Liver (tissue), 9 donors: Measurements from ENCODE around the gene CEACAM7. TPM values are rescaled to one million over a fixed set of nuclear protein-coding genes. Genes with fewer than 3 reads are reported as not detected.

Source experiments
- DNase-seq: peaks from one replicate; pipeline ENCODE4 v3.0.0-alpha.2; 2017; ENCODE audit warnings: low spot score
- H3K27ac ChIP-seq, 2 donors: one replicate each; pipeline ENCODE4 v1.7.0; 2013; ENCODE audit warnings: inconsistent platforms in 2 of 2, low read length in 2 of 2, control low read depth in 1 of 2, low read depth in 1 of 2, mild to moderate bottlenecking in 1 of 2
- H3K27me3 ChIP-seq, 4 donors: one replicate each; pipeline versions ENCODE4 v1.6.1 to v1.7.0; 2013; ENCODE audit warnings: low read length in 3 of 4, inconsistent platforms in 1 of 4, mild to moderate bottlenecking in 1 of 4, moderate library complexity in 1 of 4; ENCODE audit not compliant: control insufficient read depth in 4 of 4, insufficient read depth in 4 of 4
- H3K36me3 ChIP-seq, 4 donors: one replicate each; pipeline versions ENCODE4 v1.6.1 to v1.7.0; 2013; ENCODE audit warnings: low read length in 3 of 4, mild to moderate bottlenecking in 3 of 4, low read depth in 1 of 4, moderate library complexity in 1 of 4; ENCODE audit not compliant: control insufficient read depth in 4 of 4, insufficient read depth in 3 of 4
- H3K4me1 ChIP-seq, 4 donors: one replicate each; pipeline versions ENCODE4 v1.6.1 to v1.7.0; 2013; ENCODE audit warnings: low read length in 3 of 4, mild to moderate bottlenecking in 3 of 4, moderate library complexity in 1 of 4; ENCODE audit not compliant: control insufficient read depth in 4 of 4, insufficient read depth in 4 of 4
- H3K4me3 ChIP-seq, 3 donors: one replicate each; pipeline versions ENCODE4 v1.6.1 to v1.7.0; 2013; ENCODE audit warnings: low read length in 3 of 3, control low read depth in 1 of 3, low read depth in 1 of 3, mild to moderate bottlenecking in 1 of 3
- H3K9ac ChIP-seq, 2 donors: one replicate each; pipeline ENCODE4 v1.7.0; 2013; ENCODE audit warnings: low read length in 2 of 2, mild to moderate bottlenecking in 2 of 2, moderate library complexity in 2 of 2, control low read depth in 1 of 2, low read depth in 1 of 2
- H3K9me3 ChIP-seq, 4 donors: one replicate each; pipeline versions ENCODE4 v1.6.1 to v1.7.0; 2013; ENCODE audit warnings: low read length in 3 of 4; ENCODE audit not compliant: control insufficient read depth in 4 of 4
- EGR1 ChIP-seq, 2 donors: IDR thresholded peaks; 2 replicates each; pipeline ENCODE4 v1.6.1; 2016 to 2018; ENCODE audit warnings: antibody characterized with exemption in 2 of 2, low read depth in 2 of 2
- FOXA1 ChIP-seq: IDR thresholded peaks from 2 replicates; pipeline ENCODE4 v1.6.1; 2016; ENCODE audit warnings: antibody characterized with exemption
- FOXA2 ChIP-seq: IDR thresholded peaks from 2 replicates; pipeline ENCODE4 v1.6.1; 2016; ENCODE audit warnings: antibody characterized with exemption
- GABPA ChIP-seq, 2 donors: IDR thresholded peaks in 1 of 2; conservative IDR thresholded peaks in 1 of 2; 2 replicates each; pipeline ENCODE4 v1.6.1; 2016; ENCODE audit warnings: antibody characterized with exemption in 2 of 2, mild to moderate bottlenecking in 1 of 2, moderate library complexity in 1 of 2
- HNF4A ChIP-seq, 2 donors: conservative IDR thresholded peaks; 2 replicates each; pipeline ENCODE4 v1.6.1; 2016; ENCODE audit warnings: antibody characterized with exemption in 2 of 2, mild to moderate bottlenecking in 2 of 2
- HNF4G ChIP-seq: IDR thresholded peaks from 2 replicates; pipeline ENCODE4 v1.6.1; 2016; ENCODE audit warnings: antibody characterized with exemption
- JUND ChIP-seq, 2 donors: IDR thresholded peaks; 2 replicates each; pipeline ENCODE4 v1.6.1; 2016; ENCODE audit warnings: antibody characterized with exemption in 2 of 2
- NR2F2 ChIP-seq: IDR thresholded peaks from 2 replicates; pipeline ENCODE4 v1.6.1; 2016; ENCODE audit warnings: antibody characterized with exemption
- RAD21 ChIP-seq, 2 donors: IDR thresholded peaks; 2 replicates each; pipeline ENCODE4 v1.6.1; 2016; ENCODE audit warnings: antibody characterized with exemption in 2 of 2, mild to moderate bottlenecking in 2 of 2
- RXRA ChIP-seq, 2 donors: IDR thresholded peaks; 2 replicates each; pipeline ENCODE4 v1.6.1; 2017 to 2018; ENCODE audit warnings: antibody characterized with exemption in 2 of 2, mild to moderate bottlenecking in 1 of 2
- SP1 ChIP-seq: IDR thresholded peaks from 2 replicates; pipeline ENCODE4 v1.6.1; 2018; ENCODE audit warnings: antibody characterized with exemption, mild to moderate bottlenecking
- TAF1 ChIP-seq: conservative IDR thresholded peaks from 2 replicates; pipeline ENCODE4 v1.6.1; 2016; ENCODE audit warnings: antibody characterized with exemption, mild to moderate bottlenecking
- YY1 ChIP-seq: IDR thresholded peaks from 2 replicates; pipeline ENCODE4 v1.6.1; 2016; ENCODE audit warnings: antibody characterized with exemption, mild to moderate bottlenecking
- WGBS: extraction: QIAGEN DNeasy Blood & Tissue Kit; methylation state at CpG from one replicate; pipeline ENCODE4 v1.1.7; 2013; 5-methylcytosine and 5-hydroxymethylcytosine counted together
- polyA plus RNA-seq, 2 donors: library from polyadenylated mRNA; stranded (reverse) in 1 of 2; unstranded in 1 of 2; fragments of 200-250 nt in 1 of 2; fragments of >200 nt in 1 of 2; fragmentation: Nextera tagmentation in 1 of 2; extraction: Ambion mirVana in 1 of 2; gene quantifications; one replicate each; pipeline versions ENCODE4 v1.2.1 to v1.2.3, GENCODE V29; 2013 to 2015
- total RNA-seq, 2 donors: library from RNA; depleted of rRNA; stranded (reverse); fragments of >200 nt; gene quantifications; one replicate each; pipeline ENCODE4 v1.2.3, GENCODE V29; 2014
- TF ChIP-seq, protein P1 (sequence below): IDR thresholded peaks from 2 replicates; pipeline ENCODE4 v1.6.1; 2016; ENCODE audit warnings: antibody characterized with exemption
- TF ChIP-seq, protein P2 (sequence below): IDR thresholded peaks from 2 replicates; pipeline ENCODE4 v1.6.1; 2016; ENCODE audit warnings: antibody characterized with exemption
- TF ChIP-seq, protein P3 (sequence below): IDR thresholded peaks from 2 replicates; pipeline ENCODE4 v1.6.1; 2016; ENCODE audit warnings: antibody characterized with exemption, mild to moderate bottlenecking
- TF ChIP-seq, protein P4 (sequence below): IDR thresholded peaks from 2 replicates; pipeline ENCODE4 v1.6.1; 2016; ENCODE audit warnings: antibody characterized with exemption
- TF ChIP-seq, protein P5 (sequence below): fragments of 150-350 bp; IDR thresholded peaks from 2 replicates; pipeline ENCODE4 v1.5.1; 2017; ENCODE audit warnings: improper control_type of control experiment, low read depth, low read length; ENCODE audit not compliant: missing input control
- donor health status: healthy.
- donor health status: healthy.
- donor health status: healthy.
- donor health status: healthy.
- donor health status: healthy.

The CEACAM7 gene
- total and polyA plus RNA-seq, 4 donors, result 0.03 TPM; not detected in 3

DNA sequence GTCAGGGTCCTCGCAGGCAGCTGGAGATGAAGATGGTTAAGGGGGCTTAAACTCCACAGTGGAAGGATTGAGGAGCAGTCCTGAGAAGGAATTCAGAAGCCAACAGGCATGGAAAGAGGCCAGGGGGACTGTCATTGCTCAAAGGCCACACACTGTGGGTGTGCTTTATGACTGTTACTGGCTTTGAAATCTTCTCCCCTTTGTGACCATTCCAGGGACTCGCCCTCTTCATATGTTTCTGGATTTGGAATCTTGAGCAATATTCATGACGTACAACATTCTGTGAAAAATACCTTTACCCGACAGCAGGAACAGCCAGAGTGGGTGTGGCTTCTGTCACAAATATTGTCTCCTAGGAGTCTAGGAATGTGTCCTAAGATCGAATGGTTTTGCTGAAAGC is 16.6 kb downstream of the CEACAM7 start:
- peaks cover 0 to 5% (median 4%) of the 10 kb centered on the region in 4 donors for H3K9me3 ChIP-seq
- H3K27me3 ChIP-seq, result peaks cover 0 to 14% (median 4%) of the 10 kb centered on the region in 4 donors
- no peaks in the 10 kb centered on the region for H3K4me1 ChIP-seq
- TF ChIP-seq HNF4G, result no peak
- TF ChIP-seq, protein P1, sequence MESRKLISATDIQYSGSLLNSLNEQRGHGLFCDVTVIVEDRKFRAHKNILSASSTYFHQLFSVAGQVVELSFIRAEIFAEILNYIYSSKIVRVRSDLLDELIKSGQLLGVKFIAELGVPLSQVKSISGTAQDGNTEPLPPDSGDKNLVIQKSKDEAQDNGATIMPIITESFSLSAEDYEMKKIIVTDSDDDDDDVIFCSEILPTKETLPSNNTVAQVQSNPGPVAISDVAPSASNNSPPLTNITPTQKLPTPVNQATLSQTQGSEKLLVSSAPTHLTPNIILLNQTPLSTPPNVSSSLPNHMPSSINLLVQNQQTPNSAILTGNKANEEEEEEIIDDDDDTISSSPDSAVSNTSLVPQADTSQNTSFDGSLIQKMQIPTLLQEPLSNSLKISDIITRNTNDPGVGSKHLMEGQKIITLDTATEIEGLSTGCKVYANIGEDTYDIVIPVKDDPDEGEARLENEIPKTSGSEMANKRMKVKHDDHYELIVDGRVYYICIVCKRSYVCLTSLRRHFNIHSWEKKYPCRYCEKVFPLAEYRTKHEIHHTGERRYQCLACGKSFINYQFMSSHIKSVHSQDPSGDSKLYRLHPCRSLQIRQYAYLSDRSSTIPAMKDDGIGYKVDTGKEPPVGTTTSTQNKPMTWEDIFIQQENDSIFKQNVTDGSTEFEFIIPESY, result no peak
- no peak for TF ChIP-seq NR2F2
- no peak for TF ChIP-seq FOXA1
- no peak for TF ChIP-seq YY1
- no peak for TF ChIP-seq JUND (IDR thresholded peaks at IDR 0.05)
- TF ChIP-seq TAF1, result no peak
- no peak for TF ChIP-seq EGR1 (IDR thresholded peaks at IDR 0.05; ENCODE audit: low read depth in 2 of 2)
- H3K27ac ChIP-seq, result no peak overlapping the region
- WGBS, result 60% methylated on average over 5 of the region's 5 CpGs
- H3K36me3 ChIP-seq, result no peaks in the 10 kb centered on the region
- H3K4me3 ChIP-seq, result no peak overlapping the region
- H3K9ac ChIP-seq, result no peak overlapping the region
- no peak for DNase-seq

DNA sequence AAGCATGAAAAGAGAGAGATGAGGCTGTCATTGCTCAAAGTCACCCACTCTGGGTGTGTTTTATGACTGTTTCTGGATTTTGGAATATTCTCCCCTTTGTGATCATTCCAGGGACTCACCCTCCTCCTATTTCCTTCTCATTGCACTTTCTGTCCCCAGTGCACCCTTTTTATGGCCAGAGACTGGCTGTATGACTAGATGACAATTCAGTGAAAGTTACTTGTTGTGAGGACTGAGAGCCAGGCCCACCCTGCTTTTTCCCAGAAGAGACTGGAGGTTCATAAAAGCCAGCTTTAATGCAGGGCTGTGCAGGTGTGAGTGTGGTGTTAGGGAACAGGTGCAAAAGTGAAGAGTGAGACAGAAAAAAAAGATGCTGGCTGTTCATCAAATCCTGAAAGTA is 17.3 kb downstream of the CEACAM7 start:
- no peaks in the 10 kb centered on the region for H3K36me3 ChIP-seq
- TF ChIP-seq SP1, result no peak
- TF ChIP-seq, protein P2, sequence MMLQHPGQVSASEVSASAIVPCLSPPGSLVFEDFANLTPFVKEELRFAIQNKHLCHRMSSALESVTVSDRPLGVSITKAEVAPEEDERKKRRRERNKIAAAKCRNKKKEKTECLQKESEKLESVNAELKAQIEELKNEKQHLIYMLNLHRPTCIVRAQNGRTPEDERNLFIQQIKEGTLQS, result no peak
- TF ChIP-seq, protein P1, result no peak
- no peak for TF ChIP-seq HNF4A (conservative IDR thresholded peaks at IDR 0.05)
- TF ChIP-seq, protein P3, sequence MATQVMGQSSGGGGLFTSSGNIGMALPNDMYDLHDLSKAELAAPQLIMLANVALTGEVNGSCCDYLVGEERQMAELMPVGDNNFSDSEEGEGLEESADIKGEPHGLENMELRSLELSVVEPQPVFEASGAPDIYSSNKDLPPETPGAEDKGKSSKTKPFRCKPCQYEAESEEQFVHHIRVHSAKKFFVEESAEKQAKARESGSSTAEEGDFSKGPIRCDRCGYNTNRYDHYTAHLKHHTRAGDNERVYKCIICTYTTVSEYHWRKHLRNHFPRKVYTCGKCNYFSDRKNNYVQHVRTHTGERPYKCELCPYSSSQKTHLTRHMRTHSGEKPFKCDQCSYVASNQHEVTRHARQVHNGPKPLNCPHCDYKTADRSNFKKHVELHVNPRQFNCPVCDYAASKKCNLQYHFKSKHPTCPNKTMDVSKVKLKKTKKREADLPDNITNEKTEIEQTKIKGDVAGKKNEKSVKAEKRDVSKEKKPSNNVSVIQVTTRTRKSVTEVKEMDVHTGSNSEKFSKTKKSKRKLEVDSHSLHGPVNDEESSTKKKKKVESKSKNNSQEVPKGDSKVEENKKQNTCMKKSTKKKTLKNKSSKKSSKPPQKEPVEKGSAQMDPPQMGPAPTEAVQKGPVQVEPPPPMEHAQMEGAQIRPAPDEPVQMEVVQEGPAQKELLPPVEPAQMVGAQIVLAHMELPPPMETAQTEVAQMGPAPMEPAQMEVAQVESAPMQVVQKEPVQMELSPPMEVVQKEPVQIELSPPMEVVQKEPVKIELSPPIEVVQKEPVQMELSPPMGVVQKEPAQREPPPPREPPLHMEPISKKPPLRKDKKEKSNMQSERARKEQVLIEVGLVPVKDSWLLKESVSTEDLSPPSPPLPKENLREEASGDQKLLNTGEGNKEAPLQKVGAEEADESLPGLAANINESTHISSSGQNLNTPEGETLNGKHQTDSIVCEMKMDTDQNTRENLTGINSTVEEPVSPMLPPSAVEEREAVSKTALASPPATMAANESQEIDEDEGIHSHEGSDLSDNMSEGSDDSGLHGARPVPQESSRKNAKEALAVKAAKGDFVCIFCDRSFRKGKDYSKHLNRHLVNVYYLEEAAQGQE, result no peak
- no peak for TF ChIP-seq TAF1
- TF ChIP-seq NR2F2, result no peak
- TF ChIP-seq EGR1 (IDR thresholded peaks at IDR 0.05; ENCODE audit: low read depth in 2 of 2), result no peak
- TF ChIP-seq GABPA (IDR thresholded peaks at IDR 0.05 in 1 of 2, conservative IDR thresholded peaks at IDR 0.05 in 1 of 2), result no peak
- no peak for TF ChIP-seq FOXA1
- no peak for TF ChIP-seq FOXA2
- TF ChIP-seq, protein P4, sequence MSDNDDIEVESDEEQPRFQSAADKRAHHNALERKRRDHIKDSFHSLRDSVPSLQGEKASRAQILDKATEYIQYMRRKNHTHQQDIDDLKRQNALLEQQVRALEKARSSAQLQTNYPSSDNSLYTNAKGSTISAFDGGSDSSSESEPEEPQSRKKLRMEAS, result no peak
- TF ChIP-seq RAD21 (IDR thresholded peaks at IDR 0.05), result no peak
- no peak for TF ChIP-seq JUND (IDR thresholded peaks at IDR 0.05)
- no peak for TF ChIP-seq RXRA (IDR thresholded peaks at IDR 0.05)
- TF ChIP-seq HNF4G, result no peak
- no peak for TF ChIP-seq YY1
- TF ChIP-seq, protein P5, sequence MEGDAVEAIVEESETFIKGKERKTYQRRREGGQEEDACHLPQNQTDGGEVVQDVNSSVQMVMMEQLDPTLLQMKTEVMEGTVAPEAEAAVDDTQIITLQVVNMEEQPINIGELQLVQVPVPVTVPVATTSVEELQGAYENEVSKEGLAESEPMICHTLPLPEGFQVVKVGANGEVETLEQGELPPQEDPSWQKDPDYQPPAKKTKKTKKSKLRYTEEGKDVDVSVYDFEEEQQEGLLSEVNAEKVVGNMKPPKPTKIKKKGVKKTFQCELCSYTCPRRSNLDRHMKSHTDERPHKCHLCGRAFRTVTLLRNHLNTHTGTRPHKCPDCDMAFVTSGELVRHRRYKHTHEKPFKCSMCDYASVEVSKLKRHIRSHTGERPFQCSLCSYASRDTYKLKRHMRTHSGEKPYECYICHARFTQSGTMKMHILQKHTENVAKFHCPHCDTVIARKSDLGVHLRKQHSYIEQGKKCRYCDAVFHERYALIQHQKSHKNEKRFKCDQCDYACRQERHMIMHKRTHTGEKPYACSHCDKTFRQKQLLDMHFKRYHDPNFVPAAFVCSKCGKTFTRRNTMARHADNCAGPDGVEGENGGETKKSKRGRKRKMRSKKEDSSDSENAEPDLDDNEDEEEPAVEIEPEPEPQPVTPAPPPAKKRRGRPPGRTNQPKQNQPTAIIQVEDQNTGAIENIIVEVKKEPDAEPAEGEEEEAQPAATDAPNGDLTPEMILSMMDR, result no peak
- no peak for DNase-seq
- no peaks in the 10 kb centered on the region for H3K4me1 ChIP-seq
- H3K27ac ChIP-seq, result no peak overlapping the region
- peaks cover 0 to 14% (median 4%) of the 10 kb centered on the region in 4 donors for H3K27me3 ChIP-seq
- peaks cover 6 to 12% (median 10%) of the 10 kb centered on the region in 4 donors for H3K9me3 ChIP-seq
- no peak overlapping the region for H3K4me3 ChIP-seq
- H3K9ac ChIP-seq, result no peak overlapping the region
